HG03045 (cell line): ENCODE data around the gene ZFAND3.

Experiments used
- ATAC-seq: cut with Tn5 transposase; IDR thresholded peaks from one replicate; pipeline ENCODE4 v1.9.1; 2021; ENCODE audit warnings: mild to moderate bottlenecking, moderate library complexity; ENCODE audit not compliant: unreplicated experiment

Gene ZFAND3

DNA sequence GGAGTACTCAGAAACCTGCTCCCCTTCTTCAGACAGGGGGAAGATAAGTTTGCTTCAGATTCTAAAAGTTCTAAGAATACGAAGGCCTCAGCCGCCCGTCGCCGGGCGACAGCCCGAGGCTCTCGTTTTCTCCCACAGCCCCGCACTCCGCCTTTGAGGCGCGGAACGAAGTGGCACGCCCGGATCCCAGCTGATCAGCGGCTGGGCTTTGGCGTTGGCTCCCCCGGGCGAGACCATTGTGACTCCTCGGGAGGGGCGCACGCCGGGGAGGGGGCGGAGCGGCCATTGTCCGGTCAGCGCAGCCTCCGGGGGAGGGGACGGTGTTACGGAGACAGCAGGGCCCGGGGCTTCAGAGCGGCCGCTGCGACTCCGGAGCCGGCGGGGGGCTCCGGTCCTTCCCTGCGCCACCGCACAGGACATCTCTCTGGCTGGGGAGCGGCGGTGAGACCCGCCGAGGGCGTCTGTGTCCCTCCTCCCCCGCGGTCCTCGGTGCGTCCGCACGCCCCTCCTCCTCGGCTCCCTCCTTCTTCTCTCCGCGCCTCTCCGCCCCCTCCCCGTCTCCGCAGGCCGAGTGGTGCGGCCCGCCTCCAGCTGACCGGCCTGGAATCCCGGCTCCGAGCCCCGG lies at the start of gene ZFAND3:
TSS of gene ZFAND3 (plus strand) at position 551 of the 625 bp plus-strand sequence. CDS start 219 bp downstream, outside the sequence.
- ATAC-seq: peak; percentile 80

- ATAC-seq: no peak
These were observed 45.4 kb upstream of the ZFAND3 start for GRCh38 chr6:37774028-37774680.

- ATAC-seq: no peak
These were observed 43.0 kb upstream of the ZFAND3 start for GRCh38 chr6:37776566-37776965.

DNA sequence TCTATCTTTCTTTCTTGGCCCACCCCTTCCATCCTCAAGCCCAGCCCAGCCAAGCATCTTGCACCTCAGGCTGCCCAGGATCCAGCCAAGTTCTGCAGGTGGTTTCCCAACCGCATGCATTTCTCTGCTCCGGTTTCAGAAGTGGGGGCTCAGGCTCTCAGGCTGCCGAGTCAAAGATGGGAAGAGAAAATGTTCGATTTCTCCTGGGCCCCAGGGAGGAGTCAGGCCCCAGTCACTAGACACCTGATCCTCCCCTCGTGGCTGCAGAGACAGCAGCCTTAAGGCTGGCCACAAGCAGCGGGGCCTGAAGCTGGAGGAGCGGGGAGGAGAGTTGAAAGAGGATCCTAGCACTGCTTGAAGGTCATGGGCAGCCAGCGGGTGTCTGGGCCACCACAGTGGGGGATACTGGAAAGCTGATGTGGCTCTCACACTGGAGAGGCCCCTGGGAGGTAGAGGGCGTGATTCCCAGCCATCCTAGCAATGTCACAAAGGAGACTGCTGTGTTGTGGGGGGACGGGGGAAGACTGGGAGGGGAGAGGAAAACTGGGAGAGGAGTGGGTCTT lies 42.2 kb upstream of the ZFAND3 start:
- no peak for ATAC-seq

- no peak for ATAC-seq
These were observed 40.3 kb upstream of the ZFAND3 start for GRCh38 chr6:37779111-37779800.

DNA sequence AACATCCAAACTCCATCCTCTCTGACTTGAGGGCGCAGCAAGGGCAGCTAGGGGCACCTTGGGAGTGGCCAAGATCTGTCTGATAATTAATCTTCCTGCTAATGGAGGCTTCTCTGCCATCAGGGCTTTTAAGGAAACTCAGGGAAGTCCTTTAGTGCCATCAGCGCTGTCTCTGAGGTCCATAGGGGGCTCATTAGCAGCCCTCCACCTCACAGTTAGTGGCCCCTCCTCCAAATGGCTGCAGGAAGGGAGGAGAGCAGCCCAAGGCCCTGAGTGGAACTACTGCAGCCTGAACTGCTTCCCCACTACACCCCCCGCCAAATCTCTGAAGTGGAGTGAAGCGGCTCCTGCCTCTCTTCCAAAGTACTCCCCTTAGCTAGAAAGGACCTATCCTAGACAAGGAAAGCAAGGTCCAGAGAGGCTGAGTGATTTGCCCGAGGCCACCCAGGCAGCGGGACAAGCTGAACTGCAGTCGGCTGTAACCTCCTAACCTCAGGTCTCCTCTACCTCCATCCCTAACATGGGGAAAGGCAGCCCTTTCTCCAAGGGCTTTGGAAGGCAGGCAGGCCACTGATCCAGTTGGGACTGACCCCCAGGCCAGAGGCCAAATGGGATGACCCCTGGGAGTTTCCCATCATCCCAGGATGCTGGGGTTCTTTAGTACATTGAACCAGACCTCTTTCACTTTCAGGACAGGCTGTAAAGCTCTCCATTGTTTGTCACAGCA lies 39.5 kb upstream of the ZFAND3 start:
- no peak for ATAC-seq

DNA sequence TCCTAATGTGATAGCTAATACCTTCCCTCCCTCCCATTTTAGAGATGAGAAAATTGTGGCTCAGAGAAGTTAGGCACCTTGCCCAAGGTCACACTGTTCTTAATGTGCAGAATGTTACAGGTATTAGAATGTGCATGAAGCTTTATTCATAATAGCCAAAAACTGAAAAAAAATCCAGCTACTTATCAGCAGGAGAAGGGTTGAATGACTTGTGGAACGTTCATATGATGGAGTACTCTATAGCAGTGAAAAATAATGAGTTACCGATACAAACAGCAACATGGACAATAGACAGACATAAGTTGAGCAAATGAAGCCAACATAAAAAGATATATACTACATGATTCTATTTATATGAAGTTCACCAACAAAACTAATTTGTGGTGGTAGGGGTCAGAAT lies 37.7 kb upstream of the ZFAND3 start:
- no peak for ATAC-seq

DNA sequence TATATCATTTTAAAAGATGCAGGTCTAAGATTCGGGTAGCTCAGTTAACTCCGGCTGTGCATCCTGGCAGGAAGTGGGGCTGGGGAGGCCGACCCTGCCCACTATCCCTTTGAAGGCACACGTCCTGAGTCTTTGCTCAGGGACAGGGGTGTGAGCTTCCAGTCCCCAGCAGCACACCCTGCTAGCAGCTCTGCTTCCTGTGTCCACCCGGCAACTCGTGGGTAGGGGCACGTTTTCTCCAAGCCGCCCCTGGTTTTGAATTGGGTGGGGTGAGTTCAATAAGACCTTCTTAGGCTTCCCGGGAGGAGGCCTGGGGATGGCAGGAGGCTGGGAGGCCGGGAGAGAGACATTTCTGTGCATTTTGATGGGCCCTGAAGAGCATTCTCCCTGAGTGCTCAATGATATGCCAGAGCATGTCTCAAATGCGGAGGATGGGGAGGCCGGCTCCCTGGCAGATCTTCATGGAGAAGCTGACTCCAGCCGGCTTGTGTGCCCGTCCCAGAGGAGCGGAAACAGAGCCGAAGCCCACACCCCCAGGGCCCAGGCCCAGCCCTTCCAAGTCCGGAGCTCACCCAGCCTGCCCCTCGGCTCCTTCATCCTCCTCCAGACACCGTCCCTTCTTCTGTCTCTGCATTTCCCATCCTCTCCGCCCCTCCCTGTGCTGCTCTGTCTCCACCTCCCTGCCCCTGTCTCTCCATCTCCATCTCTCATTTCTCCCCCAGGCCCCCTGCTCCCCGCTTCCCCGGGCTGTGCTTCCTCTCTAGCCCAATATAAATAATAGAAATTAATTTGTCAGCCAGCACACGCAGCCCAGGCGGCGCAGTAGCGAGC lies 36.3 kb upstream of the ZFAND3 start:
- ATAC-seq: no peak

GRCh38 chr6:37783856-37784584 lies 35.5 kb upstream of the ZFAND3 start:
- no peak for ATAC-seq

- no peak for ATAC-seq
These were observed 35.0 kb upstream of the ZFAND3 start for GRCh38 chr6:37784585-37784967.

GRCh38 chr6:37785002-37785662 lies 34.4 kb upstream of the ZFAND3 start:
- ATAC-seq: no peak

DNA sequence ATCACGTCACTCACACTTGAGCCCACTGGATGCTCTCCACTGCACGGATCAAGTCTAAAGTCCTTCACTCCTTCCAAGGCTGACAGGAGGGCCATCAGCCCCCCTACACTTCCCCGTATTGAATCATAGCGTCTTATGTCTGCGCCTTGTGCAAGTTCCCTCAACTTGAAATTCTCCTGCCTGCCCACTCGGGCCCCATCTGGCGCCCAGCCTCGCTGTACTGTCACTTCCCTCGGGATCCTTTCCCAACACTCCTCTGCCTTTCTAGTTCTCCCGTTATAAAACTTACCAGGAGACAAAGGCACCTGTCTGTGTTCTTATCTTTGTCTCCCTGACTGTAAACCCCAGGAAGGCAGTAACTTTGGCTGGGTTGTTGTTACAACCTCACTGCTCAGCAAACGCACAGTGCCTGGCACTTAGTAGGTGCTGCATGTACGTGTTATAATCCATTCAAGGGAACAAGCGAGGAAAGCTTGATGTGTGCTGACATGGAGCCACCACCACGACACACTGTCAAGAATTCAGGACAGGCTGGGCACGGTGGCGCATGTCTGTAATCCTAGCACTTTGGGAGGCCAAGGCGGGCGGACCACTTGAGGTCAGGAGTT lies 33.8 kb upstream of the ZFAND3 start:
- no peak for ATAC-seq

GRCh38 chr6:37787216-37787615 lies 32.3 kb upstream of the ZFAND3 start:
- no peak for ATAC-seq

- no peak for ATAC-seq
These were observed 31.3 kb upstream of the ZFAND3 start for GRCh38 chr6:37788259-37788658.

GRCh38 chr6:37791156-37791919 lies 28.2 kb upstream of the ZFAND3 start:
- peak; percentile 93 for ATAC-seq

DNA sequence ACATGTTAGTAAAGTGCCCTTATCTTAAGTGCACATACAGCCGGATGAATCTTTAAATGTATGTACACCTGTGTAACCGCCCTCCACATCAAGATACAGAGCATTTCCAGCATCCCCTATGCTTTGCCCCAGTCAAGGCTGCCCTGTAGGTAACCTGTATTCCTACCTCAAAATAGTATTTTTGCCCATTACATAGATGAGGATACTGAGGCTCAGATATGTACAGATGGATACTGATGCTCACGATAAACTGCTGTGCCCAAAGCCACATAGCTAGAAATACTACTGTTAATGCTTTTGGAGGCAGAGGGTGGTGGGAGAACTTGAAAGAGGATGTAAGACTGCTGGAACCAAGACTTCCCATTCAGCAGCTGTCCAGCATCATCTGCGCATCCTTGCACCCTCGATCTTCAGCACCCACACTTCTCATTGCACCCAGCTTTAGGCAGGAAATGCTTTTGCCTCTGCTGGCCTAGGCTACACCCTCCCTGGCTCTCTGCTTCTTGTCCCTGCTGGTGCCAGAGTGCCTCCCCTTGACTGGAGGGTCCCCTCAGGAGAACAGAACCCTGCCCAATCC lies 27.0 kb upstream of the ZFAND3 start:
- no peak for ATAC-seq

DNA sequence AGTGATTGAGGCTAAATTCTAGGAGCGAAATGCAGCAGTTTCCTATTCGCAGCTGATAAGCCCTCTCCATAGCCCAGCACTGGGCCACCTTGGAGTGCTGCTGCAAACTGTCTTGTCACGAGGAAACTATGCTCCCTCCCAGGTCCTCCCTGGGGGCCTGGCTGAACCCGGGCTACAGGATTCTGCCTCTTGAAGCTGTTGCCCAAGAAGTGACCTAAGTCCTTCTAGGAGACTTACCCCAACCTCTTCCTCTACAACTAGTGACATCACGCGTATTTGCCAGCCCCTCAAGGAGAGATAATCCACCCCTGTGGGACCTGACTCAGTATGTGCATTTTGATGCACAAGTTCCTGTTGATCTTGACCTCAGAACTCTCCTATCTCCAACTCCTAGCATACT lies 26.5 kb upstream of the ZFAND3 start:
- no peak for ATAC-seq

DNA sequence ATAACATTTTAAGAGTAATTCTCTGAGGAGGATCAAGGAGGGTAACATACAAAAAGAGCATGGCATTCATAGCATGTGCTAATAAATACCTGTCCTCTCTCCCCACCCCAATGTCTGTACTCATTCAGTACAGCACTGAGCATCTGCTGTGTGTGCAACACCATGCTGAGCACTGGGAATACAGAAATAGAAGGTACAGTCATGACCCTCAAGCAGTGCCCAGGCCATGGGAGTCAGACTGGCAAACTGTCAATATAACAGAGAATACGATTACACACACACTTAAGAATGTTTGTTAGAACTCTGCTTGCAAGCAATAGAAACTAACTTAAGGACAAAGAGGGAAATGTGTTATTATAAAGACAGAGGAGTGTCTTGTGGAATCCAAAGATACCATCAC lies 24.7 kb upstream of the ZFAND3 start:
- ATAC-seq: no peak
